Neuronal stem cell (in vitro differentiated cells): ENCODE data around the gene RIPOR2.

Experiments
- DNase-seq: peaks from one replicate; pipeline ENCODE4 v3.0.0-alpha.2; 2013; ENCODE audit warnings: low spot score
- H2AFZ ChIP-seq: one replicate; pipeline ENCODE4 v1.6.1; 2013; ENCODE audit warnings: mild to moderate bottlenecking, low read length, inconsistent platforms
- H2AK5ac ChIP-seq: 2 replicates; pipeline ENCODE4 v1.6.1; 2013; ENCODE audit warnings: low read depth, mild to moderate bottlenecking, inconsistent platforms, low read length, moderate library complexity, mixed read lengths
- H2BK120ac ChIP-seq: 2 replicates; pipeline ENCODE4 v1.6.1; 2013; ENCODE audit warnings: low read depth, mild to moderate bottlenecking, inconsistent platforms, low read length, moderate library complexity, mixed read lengths
- H2BK12ac ChIP-seq: one replicate; pipeline ENCODE4 v1.6.1; 2013; ENCODE audit warnings: low read length, inconsistent platforms
- H2BK15ac ChIP-seq: 2 replicates; pipeline ENCODE4 v1.6.1; 2013; ENCODE audit warnings: mild to moderate bottlenecking, low read length, inconsistent platforms, mixed read lengths
- H2BK5ac ChIP-seq: one replicate; pipeline ENCODE4 v1.6.1; 2013; ENCODE audit warnings: inconsistent platforms, mild to moderate bottlenecking, low read length, moderate library complexity
- H3K14ac ChIP-seq: one replicate; pipeline ENCODE4 v1.6.1; 2013; ENCODE audit warnings: low read length, inconsistent platforms
- H3K18ac ChIP-seq: 2 replicates; pipeline ENCODE4 v1.6.1; 2013; ENCODE audit warnings: low read length, inconsistent platforms
- H3K23ac ChIP-seq: 2 replicates; pipeline ENCODE4 v1.6.1; 2013; ENCODE audit warnings: low read depth, mild to moderate bottlenecking, mixed read lengths, low read length, inconsistent platforms; ENCODE audit not compliant: poor library complexity
- H3K27ac ChIP-seq: replicated peaks from 3 replicates; pipeline ENCODE4 v1.5.1; 2013; ENCODE audit warnings: low read length, inconsistent platforms
- H3K27me3 ChIP-seq, 3 experiments: 2 replicates each; pipeline ENCODE4 v1.6.1; 2013; ENCODE audit warnings: low read length in 3 of 3, mild to moderate bottlenecking in 2 of 3, inconsistent platforms in 1 of 3, low read depth in 1 of 3, mixed read lengths in 1 of 3, moderate library complexity in 1 of 3; ENCODE audit not compliant: control insufficient read depth in 3 of 3, insufficient read depth in 3 of 3
- H3K36me3 ChIP-seq, 2 donors: replicated peaks in 1 of 2; 2 replicates each; pipeline ENCODE4 v1.6.1; 2013; ENCODE audit warnings: low read length in 2 of 2; ENCODE audit not compliant: control insufficient read depth in 2 of 2, insufficient read depth in 2 of 2
- H3K4ac ChIP-seq: 2 replicates; pipeline ENCODE4 v1.6.1; 2013; ENCODE audit warnings: inconsistent platforms, mild to moderate bottlenecking, low read length, moderate library complexity
- H3K4me1 ChIP-seq, 2 donors: 1 replicate in 1 of 2; 2 replicates in 1 of 2; pipeline ENCODE4 v1.6.1; 2013; ENCODE audit warnings: low read length in 2 of 2, low read depth in 1 of 2; ENCODE audit not compliant: control insufficient read depth in 2 of 2, insufficient read depth in 1 of 2
- H3K4me2 ChIP-seq: one replicate; pipeline ENCODE4 v1.6.1; 2013; ENCODE audit warnings: mild to moderate bottlenecking, low read length, inconsistent platforms; ENCODE audit not compliant: insufficient read depth, poor library complexity, severe bottlenecking
- H3K4me3 ChIP-seq, 2 donors: 2 replicates each; pipeline ENCODE4 v1.5.1; 2013; ENCODE audit warnings: low read length in 2 of 2, mild to moderate bottlenecking in 2 of 2, inconsistent platforms in 1 of 2, moderate library complexity in 1 of 2
- H3K79me1 ChIP-seq: one replicate; pipeline ENCODE4 v1.6.1; 2013; ENCODE audit warnings: low read depth, mild to moderate bottlenecking, inconsistent platforms, low read length, moderate library complexity
- H3K9ac ChIP-seq: one replicate; pipeline ENCODE4 v1.6.1; 2013; ENCODE audit warnings: mild to moderate bottlenecking, low read depth, low read length, inconsistent platforms; ENCODE audit not compliant: poor library complexity
- H3K9me3 ChIP-seq, 2 donors: replicated peaks in 1 of 2; 2 replicates each; pipeline versions ENCODE3 to v1.6.1; 2013; ENCODE audit warnings: low read length in 2 of 2, mild to moderate bottlenecking in 2 of 2, inconsistent platforms in 1 of 2, low read depth in 1 of 2, mixed read lengths in 1 of 2, moderate library complexity in 1 of 2; ENCODE audit not compliant: control insufficient read depth in 2 of 2, insufficient read depth in 1 of 2
- H4K8ac ChIP-seq: one replicate; pipeline ENCODE4 v1.6.1; 2013; ENCODE audit warnings: low read depth, mild to moderate bottlenecking, inconsistent platforms, low read length, moderate library complexity
- H4K91ac ChIP-seq: one replicate; pipeline ENCODE4 v1.6.1; 2013; ENCODE audit warnings: low read length, low read depth, mild to moderate bottlenecking, inconsistent platforms; ENCODE audit not compliant: poor library complexity
- WGBS, 2 donors: extraction: QIAGEN DNeasy Blood & Tissue Kit; methylation state at CpG; one replicate each; pipeline ENCODE4 v1.1.7; 2013; ENCODE audit warnings: missing lambda C conversion rate in 2 of 2, mixed read lengths in 1 of 2; ENCODE audit not compliant: insufficient read length in 2 of 2, insufficient replicate concordance in 1 of 2; ENCODE audit errors: extremely low coverage in 2 of 2; 5-methylcytosine and 5-hydroxymethylcytosine counted together

The RIPOR2 gene

DNA sequence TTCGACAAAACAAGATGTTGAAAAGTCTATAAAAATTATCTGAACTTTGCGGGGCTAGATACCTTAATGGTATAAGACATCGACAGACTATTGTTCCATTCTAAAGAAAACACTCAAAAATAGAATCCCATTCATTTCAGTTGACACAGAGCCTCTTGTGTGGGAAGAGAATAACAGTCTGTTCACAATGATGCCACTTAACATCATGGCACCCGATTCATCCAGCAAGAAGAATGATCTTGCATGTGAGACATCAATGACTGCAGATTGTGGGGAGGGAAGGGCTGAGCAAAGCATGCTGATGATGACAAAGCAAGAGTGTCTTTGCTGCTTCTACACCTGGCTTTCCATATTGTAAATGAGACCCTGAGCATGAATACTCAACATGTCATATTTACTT lies 87.3 kb downstream of the RIPOR2 start:
- H3K36me3 ChIP-seq = peaks cover 0 to 72% of the 10 kb centered on the region in 2 donors
- H3K27me3 ChIP-seq = no peaks in the 10 kb centered on the region
- no peak overlapping the region for H3K18ac ChIP-seq
- no peak overlapping the region for H2AFZ ChIP-seq
- H3K9me3 ChIP-seq = no peaks in the 10 kb centered on the region
- H3K79me1 ChIP-seq = no peaks in the 10 kb centered on the region
- no peak overlapping the region for H2BK120ac ChIP-seq
- H4K8ac ChIP-seq = no peak overlapping the region
- H2BK15ac ChIP-seq = no peak overlapping the region
- no peak overlapping the region for H3K14ac ChIP-seq
- no peak overlapping the region for H2BK12ac ChIP-seq
- no peak overlapping the region for H4K91ac ChIP-seq
- H2BK5ac ChIP-seq = no peak overlapping the region
- H3K4ac ChIP-seq = no peak overlapping the region
- no peak for DNase-seq
- H3K4me2 ChIP-seq = no peak overlapping the region
- no CpG with 5 or more reads among the region's 4 CpGs for WGBS, 2 donors
- H3K9ac ChIP-seq = no peak overlapping the region
- no peak overlapping the region for H3K23ac ChIP-seq
- no peak overlapping the region for H3K4me3 ChIP-seq
- peaks cover 2 to 3% of the 10 kb centered on the region in 2 donors for H3K4me1 ChIP-seq
- no peak overlapping the region for H2AK5ac ChIP-seq
- no peak overlapping the region for H3K27ac ChIP-seq

DNA sequence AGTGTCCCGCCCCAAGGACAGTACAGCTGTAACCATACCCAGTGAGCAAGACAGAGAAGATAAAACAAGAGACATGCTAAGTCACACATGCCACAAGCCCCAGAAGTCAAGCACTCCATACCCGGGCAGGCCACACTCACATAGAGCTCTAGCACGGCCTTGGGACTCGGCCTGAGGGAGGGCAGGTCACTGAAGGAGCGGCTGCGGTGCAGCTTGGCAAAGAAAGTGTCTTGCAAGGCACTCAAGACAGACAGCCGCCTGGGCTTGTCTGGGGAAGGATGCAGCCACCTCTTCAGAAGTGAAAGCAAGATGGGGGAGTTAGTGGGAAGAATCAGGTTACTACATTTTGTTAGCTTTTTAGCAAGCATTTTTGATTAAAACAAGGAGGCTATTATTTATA lies 88.4 kb downstream of the RIPOR2 start:
- H4K91ac ChIP-seq = no peak overlapping the region
- H3K18ac ChIP-seq = peak overlapping the region; percentile 2
- H3K27ac ChIP-seq = no peak overlapping the region
- H2BK5ac ChIP-seq = no peak overlapping the region
- H3K9me3 ChIP-seq = no peaks in the 10 kb centered on the region
- no peaks in the 10 kb centered on the region for H3K79me1 ChIP-seq
- H3K9ac ChIP-seq = no peak overlapping the region
- no peak overlapping the region for H3K14ac ChIP-seq
- H2BK12ac ChIP-seq = no peak overlapping the region
- H2AFZ ChIP-seq = no peak overlapping the region
- H3K27me3 ChIP-seq = no peaks in the 10 kb centered on the region
- H3K4me2 ChIP-seq = no peak overlapping the region
- no peak overlapping the region for H3K4me3 ChIP-seq
- H2BK15ac ChIP-seq = no peak overlapping the region
- no peak overlapping the region for H2BK120ac ChIP-seq
- peak overlapping the region; percentile 48 for H4K8ac ChIP-seq
- DNase-seq = no peak
- no peak overlapping the region for H3K4ac ChIP-seq
- H3K23ac ChIP-seq = no peak overlapping the region
- no CpG with 5 or more reads among the region's 7 CpGs for WGBS, 2 donors
- H3K4me1 ChIP-seq = peaks cover 2 to 7% of the 10 kb centered on the region in 2 donors
- H3K36me3 ChIP-seq = peaks cover 0 to 73% of the 10 kb centered on the region in 2 donors
- no peak overlapping the region for H2AK5ac ChIP-seq

- Histone ChIP-seq H3K4ac (no peak overlapping the region), H2BK15ac (no peak overlapping the region), H3K18ac (no peak overlapping the region), H3K4me2 (no peak overlapping the region), H2BK12ac (no peak overlapping the region), H3K27ac (no peak overlapping the region), H3K27me3 (no peaks in the 10 kb centered on the region), H3K14ac (no peak overlapping the region), H3K9ac (no peak overlapping the region), H2AFZ (no peak overlapping the region), H2AK5ac (no peak overlapping the region), H3K79me1 (no peaks in the 10 kb centered on the region), H3K9me3 (no peaks in the 10 kb centered on the region), H2BK5ac (no peak overlapping the region), H2BK120ac (no peak overlapping the region), H3K36me3 (peaks cover 0 to 75% of the 10 kb centered on the region in 2 donors), H4K8ac (no peak overlapping the region), H4K91ac (no peak overlapping the region), H3K4me3 (no peak overlapping the region), H3K4me1 (peaks cover 2 to 7% of the 10 kb centered on the region in 2 donors), H3K23ac (no peak overlapping the region)
- WGBS, 2 donors = no CpG with 5 or more reads among the region's 4 CpGs
- DNase-seq = no peak
Measured at GRCh38 chr6:24845578-24845977, 90.2 kb downstream of the RIPOR2 start.

DNA sequence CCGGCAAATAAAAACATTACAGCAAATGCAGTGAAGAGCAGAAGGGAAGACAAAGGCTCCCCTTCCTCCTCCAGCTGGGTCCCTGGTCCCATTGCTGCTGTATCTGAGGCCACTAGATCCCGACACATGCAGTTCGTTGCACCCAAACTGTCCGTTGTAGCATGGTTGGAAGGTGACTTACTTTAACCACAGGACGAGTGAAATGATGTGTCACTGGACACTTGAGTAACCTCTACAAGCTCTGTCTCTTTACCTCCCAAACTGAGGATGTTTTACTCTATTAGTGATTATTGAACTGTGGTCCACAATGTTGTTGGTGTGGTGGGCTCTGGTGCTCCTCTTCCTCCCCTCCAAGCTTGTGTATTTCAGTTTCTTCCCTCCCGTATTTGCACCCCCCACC lies 90.9 kb downstream of the RIPOR2 start:
- Histone ChIP-seq H3K27ac (no peak overlapping the region), H4K8ac (no peak overlapping the region), H3K4me2 (no peak overlapping the region), H3K4me3 (no peak overlapping the region), H3K9ac (no peak overlapping the region), H3K9me3 (no peaks in the 10 kb centered on the region), H2AK5ac (no peak overlapping the region), H3K79me1 (no peaks in the 10 kb centered on the region), H4K91ac (no peak overlapping the region), H2BK15ac (no peak overlapping the region), H3K4me1 (peaks cover 2 to 7% of the 10 kb centered on the region in 2 donors), H2BK120ac (no peak overlapping the region), H2BK5ac (no peak overlapping the region), H3K23ac (no peak overlapping the region), H3K18ac (no peak overlapping the region), H2BK12ac (no peak overlapping the region), H3K14ac (peak overlapping the region; percentile 59), H3K27me3 (no peaks in the 10 kb centered on the region), H3K36me3 (peaks cover 0 to 68% of the 10 kb centered on the region in 2 donors), H2AFZ (no peak overlapping the region), H3K4ac (no peak overlapping the region)
- no CpG with 5 or more reads among the region's 6 CpGs for WGBS, 2 donors
- no peak for DNase-seq
